Upper lobe of left lung (tissue), 6 donors: Measurements from ENCODE around the gene MLPH. TPM values are rescaled to one million over a fixed set of nuclear protein-coding genes. Genes with fewer than 3 reads are reported as not detected.
A peak's percentile ranks its signal among the peaks of the same experiment; 100 is the strongest.

Experiments used
- ATAC-seq, 2 donors: fragments of 200-7000 bp; cut with Tn5 transposase; one replicate each; pipeline ENCODE4 v1.9.1; 2022; ENCODE audit warnings: mild to moderate bottlenecking in 2 of 2, moderate library complexity in 2 of 2; ENCODE audit not compliant: low FRiP score in 2 of 2
- DNase-seq, 2 donors: peaks; one replicate each; pipeline ENCODE4 v3.0.0-alpha.2; 2019 to 2020
- H3K27ac ChIP-seq, 4 donors: fragments of 200-600 bp; sonication (generic); one replicate each; pipeline ENCODE4 v1.5.1; 2016 to 2019
- H3K27me3 ChIP-seq, 4 donors: fragments of 200-600 bp; sonication (generic); one replicate each; pipeline ENCODE4 v1.5.1; 2017 to 2019
- H3K36me3 ChIP-seq, 4 donors: fragments of 200-600 bp; sonication (generic); one replicate each; pipeline ENCODE4 v1.5.1; 2016 to 2019
- H3K4me1 ChIP-seq, 4 donors: fragments of 200-600 bp; sonication (generic); one replicate each; pipeline ENCODE4 v1.5.1; 2018 to 2019
- H3K4me3 ChIP-seq, 4 donors: fragments of 200-600 bp; sonication (generic); one replicate each; pipeline ENCODE4 v1.5.1; 2017 to 2019; ENCODE audit warnings: mild to moderate bottlenecking in 2 of 4, moderate library complexity in 1 of 4
- H3K9me3 ChIP-seq, 4 donors: fragments of 200-600 bp; sonication (generic); one replicate each; pipeline ENCODE4 v1.5.1; 2018 to 2019
- EP300 ChIP-seq, 4 donors: sonication (generic); formaldehyde crosslinking; IDR thresholded peaks; one replicate each; pipeline ENCODE4 v1.5.1; 2017; ENCODE audit warnings: antibody characterized with exemption in 4 of 4, control low read depth in 2 of 4
- POLR2A ChIP-seq, 4 donors: fragments of 450-650 bp; IDR thresholded peaks; one replicate each; pipeline ENCODE4 v1.5.1; 2016 to 2017; ENCODE audit warnings: antibody characterized with exemption in 4 of 4, mild to moderate bottlenecking in 2 of 4
- POLR2AphosphoS5 ChIP-seq, 2 donors: sonication (generic); formaldehyde crosslinking; IDR thresholded peaks; one replicate each; pipeline ENCODE4 v1.5.1; 2017; ENCODE audit warnings: antibody characterized with exemption in 2 of 2
- WGBS, 2 donors: methylation state at CpG; one replicate each; pipeline ENCODE4 v1.1.5; 2017 to 2018; 5-methylcytosine and 5-hydroxymethylcytosine counted together
- total RNA-seq, 6 donors: library from RNA; depleted of rRNA in 4 of 6; stranded (reverse); fragments of >200 nt in 4 of 6; gene quantifications; one replicate each; pipeline versions ENCODE4 v1.1.0 to v1.2.1, GENCODE V29; 2016 to 2021
- TF ChIP-seq, protein P1 (sequence below), 6 experiments: fragments of 450-650 bp in 4 of 6; fragments of 200-600 bp in 2 of 6; sonication (generic) in 2 of 6; IDR thresholded peaks; one replicate each; pipeline ENCODE4 v1.5.1; 2016 to 2019; ENCODE audit warnings: antibody characterized with exemption in 6 of 6
- donor health status: DM: no; HTN: no; CAD: no; lungs with moderate emphysema.
- donor health status: DM: no; HTN: yes; CAD: no; lungs with severe emphysema.

MLPH gene
- total RNA-seq, 6 donors from 2014 or later: 289 to 1,452 (median 502) TPM

DNA sequence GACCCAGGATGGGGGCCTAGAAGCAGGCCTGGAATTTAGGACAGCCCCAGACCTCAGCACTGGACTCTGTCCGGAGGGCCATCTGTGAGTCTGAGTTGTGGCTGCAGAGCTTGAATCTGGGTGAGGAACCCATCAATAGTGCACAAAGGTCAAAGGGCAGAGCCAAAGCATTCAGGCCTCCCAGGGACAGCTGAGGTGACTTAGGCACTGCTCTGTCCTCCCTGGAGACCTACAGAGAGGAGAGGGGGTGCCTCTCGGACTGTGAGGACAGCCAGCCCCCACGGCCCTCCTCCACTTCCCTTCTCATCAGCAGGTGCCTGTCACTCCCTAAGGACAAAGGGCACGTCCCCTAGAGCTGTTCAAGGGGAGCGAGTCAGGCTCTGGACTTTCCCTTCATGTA, 54.2 kb downstream of the MLPH start:
- peaks cover 6 to 16% (median 8%) of the 10 kb centered on the region in 4 donors for H3K4me1 ChIP-seq
- DNase-seq (no peak), ATAC-seq (peak; percentile 4 to 23)
- peak overlapping the region in 2 of 4 donors; percentile 40 to 61 for H3K27ac ChIP-seq
- WGBS, 2 donors: 78 to 83% methylated on average over 5 of the region's 5 CpGs
- TF ChIP-seq, protein P1, sequence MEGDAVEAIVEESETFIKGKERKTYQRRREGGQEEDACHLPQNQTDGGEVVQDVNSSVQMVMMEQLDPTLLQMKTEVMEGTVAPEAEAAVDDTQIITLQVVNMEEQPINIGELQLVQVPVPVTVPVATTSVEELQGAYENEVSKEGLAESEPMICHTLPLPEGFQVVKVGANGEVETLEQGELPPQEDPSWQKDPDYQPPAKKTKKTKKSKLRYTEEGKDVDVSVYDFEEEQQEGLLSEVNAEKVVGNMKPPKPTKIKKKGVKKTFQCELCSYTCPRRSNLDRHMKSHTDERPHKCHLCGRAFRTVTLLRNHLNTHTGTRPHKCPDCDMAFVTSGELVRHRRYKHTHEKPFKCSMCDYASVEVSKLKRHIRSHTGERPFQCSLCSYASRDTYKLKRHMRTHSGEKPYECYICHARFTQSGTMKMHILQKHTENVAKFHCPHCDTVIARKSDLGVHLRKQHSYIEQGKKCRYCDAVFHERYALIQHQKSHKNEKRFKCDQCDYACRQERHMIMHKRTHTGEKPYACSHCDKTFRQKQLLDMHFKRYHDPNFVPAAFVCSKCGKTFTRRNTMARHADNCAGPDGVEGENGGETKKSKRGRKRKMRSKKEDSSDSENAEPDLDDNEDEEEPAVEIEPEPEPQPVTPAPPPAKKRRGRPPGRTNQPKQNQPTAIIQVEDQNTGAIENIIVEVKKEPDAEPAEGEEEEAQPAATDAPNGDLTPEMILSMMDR (IDR thresholded peaks at IDR 0.05): no peak
- no peak for TF ChIP-seq POLR2AphosphoS5 (IDR thresholded peaks at IDR 0.05)
- no peaks in the 10 kb centered on the region for H3K27me3 ChIP-seq
- no peaks in the 10 kb centered on the region for H3K9me3 ChIP-seq
- H3K4me3 ChIP-seq: no peak overlapping the region
- H3K36me3 ChIP-seq: peaks cover 0 to 15% (median 9%) of the 10 kb centered on the region in 4 donors

DNA sequence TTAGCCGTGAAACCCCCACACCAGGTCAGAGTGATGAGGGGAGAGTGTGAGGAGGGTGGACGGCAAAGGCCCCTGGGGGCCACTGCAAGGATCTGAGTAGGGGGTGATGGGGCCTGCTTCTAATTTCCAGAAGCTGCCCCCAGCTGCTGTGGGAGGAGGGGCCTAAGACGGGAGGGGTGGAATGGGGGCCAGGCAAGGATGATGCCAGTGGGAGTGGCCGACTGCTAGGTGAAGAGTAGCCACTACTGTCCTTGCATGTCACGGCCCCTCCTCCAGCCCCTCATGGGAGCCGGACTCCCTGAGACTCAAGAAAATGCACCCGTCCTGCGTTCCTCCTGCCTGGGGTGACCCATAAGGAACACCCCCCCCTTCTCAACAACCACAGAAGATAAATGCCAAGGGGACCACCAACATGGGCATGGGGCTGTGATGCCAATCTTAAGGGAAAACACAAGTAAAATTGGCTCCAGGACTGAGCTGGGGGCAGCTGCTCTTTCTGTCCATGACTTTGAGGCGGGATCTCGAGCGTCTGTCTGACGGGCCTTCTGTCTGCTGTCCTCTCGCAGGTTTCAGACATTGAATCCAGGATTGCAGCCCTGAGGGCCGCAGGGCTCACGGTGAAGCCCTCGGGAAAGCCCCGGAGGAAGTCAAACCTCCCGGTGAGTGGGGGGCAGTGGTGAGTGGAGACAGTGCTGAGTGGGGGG, 55.1 kb downstream of the MLPH start:
- no peak overlapping the region for H3K27ac ChIP-seq
- peaks cover 6 to 16% (median 8%) of the 10 kb centered on the region in 4 donors for H3K4me1 ChIP-seq
- ATAC-seq: no peak
- peaks cover 0 to 19% (median 9%) of the 10 kb centered on the region in 4 donors for H3K36me3 ChIP-seq
- no peak for TF ChIP-seq POLR2A (IDR thresholded peaks at IDR 0.05)
- TF ChIP-seq, protein P1 (IDR thresholded peaks at IDR 0.05): no peak
- no peak for TF ChIP-seq POLR2AphosphoS5 (IDR thresholded peaks at IDR 0.05)
- no peak for TF ChIP-seq EP300 (IDR thresholded peaks at IDR 0.05)
- no peaks in the 10 kb centered on the region for H3K9me3 ChIP-seq
- no peak overlapping the region for H3K4me3 ChIP-seq
- DNase-seq: no peak
- no peaks in the 10 kb centered on the region for H3K27me3 ChIP-seq
- WGBS, 2 donors: 89 to 95% methylated on average over 18 of the region's 18 CpGs

DNA sequence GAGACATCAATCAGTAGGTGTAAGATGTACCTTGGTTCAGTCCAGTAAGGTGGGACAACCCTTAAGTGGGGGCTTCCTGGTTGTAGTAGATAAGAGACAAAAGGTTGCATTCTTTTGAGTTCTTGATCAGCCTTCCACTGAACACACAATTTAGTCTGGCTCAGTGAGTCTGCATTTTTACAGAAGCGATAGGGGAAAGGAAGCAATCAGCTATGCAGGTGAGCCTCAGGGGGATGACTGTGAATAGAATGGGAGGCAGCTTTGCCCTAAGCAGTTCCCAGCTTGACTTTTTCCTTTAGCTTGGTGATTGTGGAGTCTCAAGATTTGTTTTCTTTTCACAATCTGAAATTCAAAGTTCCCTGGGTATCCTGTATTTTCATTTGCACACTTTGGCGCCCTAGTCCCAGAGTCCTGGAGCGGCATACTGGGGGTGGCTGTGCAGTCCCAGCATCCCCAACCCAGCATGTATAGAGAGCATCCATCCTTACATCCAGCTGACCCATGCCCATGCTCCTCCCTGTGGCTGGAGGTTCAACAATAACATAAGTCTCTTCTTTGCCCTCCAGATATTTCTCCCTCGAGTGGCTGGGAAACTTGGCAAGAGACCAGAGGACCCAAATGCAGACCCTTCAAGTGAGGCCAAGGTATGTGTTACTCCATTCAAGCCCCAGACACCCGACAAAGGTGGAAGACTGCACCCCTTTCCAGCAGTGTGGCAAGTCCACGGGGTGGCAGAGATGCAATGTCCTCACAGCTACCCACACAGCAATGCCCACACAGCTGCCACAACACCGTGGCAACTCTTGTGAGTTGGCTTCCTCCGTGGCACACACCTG, 59.2 kb downstream of the MLPH start:
- no peaks in the 10 kb centered on the region for H3K9me3 ChIP-seq
- H3K36me3 ChIP-seq: peaks cover 0 to 27% (median 6%) of the 10 kb centered on the region in 4 donors
- H3K27ac ChIP-seq: peak overlapping the region in 1 of 4 donors; percentile 37
- H3K4me1 ChIP-seq: peaks cover 6 to 18% (median 8%) of the 10 kb centered on the region in 4 donors
- H3K4me3 ChIP-seq: no peak overlapping the region
- TF ChIP-seq, protein P1 (IDR thresholded peaks at IDR 0.05): no peak
- TF ChIP-seq EP300 (IDR thresholded peaks at IDR 0.05) (no peak), POLR2AphosphoS5 (IDR thresholded peaks at IDR 0.05) (no peak), POLR2A (IDR thresholded peaks at IDR 0.05) (no peak)
- ATAC-seq (peak; percentile 7 to 22), DNase-seq (no peak)
- no peaks in the 10 kb centered on the region for H3K27me3 ChIP-seq
- 81 to 89% methylated on average over 8 of the region's 8 CpGs for WGBS, 2 donors

DNA sequence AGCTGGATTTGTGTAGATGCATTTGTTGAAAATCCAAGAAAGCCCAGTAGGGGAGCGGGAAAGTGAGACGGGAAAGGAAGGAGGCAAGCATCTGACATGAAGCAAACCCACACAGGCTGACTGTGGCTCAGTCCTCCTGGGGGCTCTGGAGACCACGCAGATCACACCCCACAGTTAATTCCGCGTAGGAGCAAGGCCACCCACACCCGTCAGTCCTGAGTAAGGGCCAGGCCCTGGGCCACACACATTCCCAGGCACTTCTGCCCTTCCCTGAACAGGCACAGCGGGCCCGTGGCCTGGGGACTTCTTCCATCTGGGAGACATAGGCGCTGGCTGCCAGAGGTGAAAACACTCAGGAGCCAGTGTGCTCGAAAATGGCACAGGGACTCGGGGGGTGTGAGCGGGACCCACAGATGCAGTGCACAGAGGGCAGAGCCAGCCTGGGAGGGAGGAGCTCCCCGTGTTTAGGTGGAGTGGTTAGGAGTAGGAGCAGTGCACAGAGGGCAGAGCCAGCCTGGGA, 59.9 kb downstream of the MLPH start:
- H3K4me1 ChIP-seq: peaks cover 6 to 16% (median 8%) of the 10 kb centered on the region in 4 donors
- DNase-seq: peak in 1 of 2 donors; percentile 51
- no peak overlapping the region for H3K4me3 ChIP-seq
- TF ChIP-seq POLR2AphosphoS5 (IDR thresholded peaks at IDR 0.05) (no peak), EP300 (IDR thresholded peaks at IDR 0.05) (no peak), POLR2A (IDR thresholded peaks at IDR 0.05) (no peak)
- TF ChIP-seq, protein P1 (IDR thresholded peaks at IDR 0.05): no peak
- H3K9me3 ChIP-seq: no peaks in the 10 kb centered on the region
- no peaks in the 10 kb centered on the region for H3K27me3 ChIP-seq
- ATAC-seq: peak; percentile 15 to 30
- WGBS, 2 donors: 72 to 81% methylated on average over 11 to 12 of the region's 13 CpGs
- H3K36me3 ChIP-seq: peaks cover 0 to 29% (median 6%) of the 10 kb centered on the region in 4 donors
- peak overlapping the region in 1 of 4 donors; percentile 37 for H3K27ac ChIP-seq
